NCI-H146 (cell line): ENCODE measurements around the gene SETD5.
A peak's percentile ranks its signal among the peaks of the same experiment; 100 is the strongest.

Source experiments
- DNase-seq: peaks from one replicate; lab custom pipeline; 2025; lab: John Stamatoyannopoulos, UW

The SETD5 gene

GRCh38 chr3:9397332-9397905 is at the start of gene SETD5:
Gene SETD5 (plus strand): TSS chr3:9397615. CDS start chr3:9428939, 31,324 bp downstream.
- DNase-seq = peak; percentile 91

DNA sequence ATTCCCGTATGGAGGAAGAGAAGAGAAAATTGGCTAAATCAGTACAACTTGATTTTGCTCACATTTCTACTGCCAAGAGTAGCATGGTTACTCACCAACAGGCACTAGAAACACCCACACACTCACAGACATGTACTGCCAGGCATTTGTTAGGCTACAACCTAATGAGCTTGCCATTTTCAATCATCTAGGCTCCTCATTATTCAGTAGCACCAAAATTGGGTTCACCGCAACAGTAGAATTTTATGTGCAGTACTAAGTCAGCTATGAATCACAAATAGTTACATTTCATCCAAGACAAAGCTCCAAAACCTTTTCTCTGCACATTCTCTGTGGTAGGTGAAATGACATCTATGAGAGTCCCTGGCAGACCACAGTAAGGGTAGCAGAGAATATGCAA is 49.5 kb upstream of the SETD5 start:
- no peak for DNase-seq

GRCh38 chr3:9349321-9350117 is 47.9 kb upstream of the SETD5 start:
- peak; percentile 2 for DNase-seq

DNA sequence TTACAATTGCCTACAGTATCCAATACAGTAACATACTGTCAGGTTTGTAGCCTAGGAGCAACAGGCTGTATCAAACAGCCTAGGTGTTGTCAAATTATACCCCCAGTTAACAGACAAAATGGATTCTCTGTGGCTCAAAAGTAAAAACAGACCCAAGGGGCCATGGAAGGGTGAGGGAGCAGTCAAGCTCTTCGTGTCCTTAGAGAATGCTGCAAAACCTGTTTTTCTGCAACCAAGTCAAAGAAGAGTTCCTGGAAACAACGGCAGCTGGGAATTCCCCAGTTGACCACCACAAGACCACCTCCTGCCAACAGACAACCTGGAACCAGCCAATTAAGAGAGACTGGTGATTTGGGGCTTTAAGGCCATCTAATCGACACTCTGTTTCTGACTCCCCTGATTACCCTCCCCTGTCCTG is 45.7 kb upstream of the SETD5 start:
- DNase-seq = no peak

DNA sequence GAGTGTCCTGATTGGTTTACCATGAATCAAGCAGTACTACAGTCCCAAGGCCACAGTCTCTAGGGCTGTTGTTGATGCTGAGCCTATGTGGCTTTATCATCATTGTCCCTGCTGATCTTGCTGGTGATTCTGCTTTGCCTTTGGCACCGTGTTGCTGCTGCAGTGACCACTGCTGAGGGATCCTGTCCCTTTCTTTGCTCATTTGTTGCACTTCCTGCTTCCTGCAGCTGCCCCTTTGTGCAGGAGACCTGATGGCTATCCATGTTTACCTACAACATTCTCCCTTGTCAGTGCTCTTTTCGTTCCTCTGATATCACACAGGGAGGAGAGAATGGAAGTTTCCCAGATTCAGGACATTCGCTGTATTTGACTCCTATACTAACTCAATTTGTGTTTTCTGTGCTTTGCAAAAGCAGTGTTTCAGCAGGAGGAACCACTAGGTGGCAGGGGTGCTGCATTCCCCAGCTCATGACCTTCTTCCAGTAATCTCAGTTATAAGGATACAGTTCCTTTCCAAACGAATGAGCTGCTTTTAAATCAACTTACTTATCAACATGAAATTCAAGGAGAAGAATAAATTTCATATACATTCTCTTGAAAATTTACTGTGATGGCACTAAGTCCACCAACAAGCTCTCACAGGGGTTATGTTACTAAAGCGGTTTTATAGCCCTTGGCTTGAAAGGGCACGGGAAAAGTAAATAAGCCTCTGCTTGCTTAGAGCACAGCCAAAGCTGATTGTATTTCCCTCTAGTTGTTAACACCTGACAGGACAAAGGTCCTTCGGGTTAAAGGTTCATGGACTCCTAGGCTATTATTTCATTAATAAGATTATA is 44.3 kb upstream of the SETD5 start:
- DNase-seq = peak; percentile 61

- DNase-seq = no peak
Measured at GRCh38 chr3:9361691-9362388, 35.6 kb upstream of the SETD5 start.

DNA sequence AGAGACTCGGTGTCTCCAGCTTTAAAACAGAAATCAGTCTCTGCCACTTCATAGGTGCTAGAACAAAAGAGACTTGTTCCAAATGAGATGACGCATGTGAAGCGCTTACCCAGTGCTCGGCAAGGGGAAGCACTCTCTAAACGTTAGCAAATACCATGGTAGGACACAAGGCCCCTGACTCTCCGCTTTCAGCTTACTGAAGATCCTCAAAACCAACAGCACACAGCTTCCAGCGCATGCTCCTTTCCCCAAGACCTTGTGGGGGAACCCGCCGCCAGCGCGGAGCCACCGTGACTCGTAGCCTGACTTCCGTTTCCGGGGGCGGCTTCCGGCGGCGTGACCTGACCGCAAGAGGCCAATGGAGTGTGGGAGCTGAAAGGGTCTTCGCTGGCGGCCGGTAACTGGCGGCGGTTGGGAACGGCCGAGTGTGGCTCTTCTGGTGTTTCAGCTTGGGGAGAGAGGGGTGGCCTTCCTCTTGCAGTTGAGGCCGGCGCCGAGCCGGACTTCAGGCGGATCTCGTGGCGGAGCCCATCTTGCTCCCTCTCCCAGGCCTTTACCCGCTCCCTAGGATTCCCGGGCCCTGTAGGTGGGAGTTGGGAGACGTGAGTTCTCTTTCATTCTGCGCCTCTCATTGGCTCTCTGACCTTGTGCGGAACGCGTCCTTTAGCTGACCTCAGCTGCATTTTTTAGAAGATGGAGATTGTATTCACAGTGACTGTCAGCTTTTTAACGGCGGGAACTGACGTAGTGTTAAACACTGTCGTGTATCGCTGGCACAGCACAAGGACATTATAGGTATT is 34.5 kb upstream of the SETD5 start, which contains the start of gene THUMPD3:
Gene THUMPD3, plus strand, starts transcription at position 324 of the 800 bp plus-strand sequence. CDS start 2,015 bp downstream, outside the sequence.
- peak; percentile 87 for DNase-seq

- no peak for DNase-seq
Measured at GRCh38 chr3:9369508-9369907, 27.9 kb upstream of the SETD5 start.

GRCh38 chr3:9373465-9373864 is 23.9 kb upstream of the SETD5 start:
- no peak for DNase-seq

DNA sequence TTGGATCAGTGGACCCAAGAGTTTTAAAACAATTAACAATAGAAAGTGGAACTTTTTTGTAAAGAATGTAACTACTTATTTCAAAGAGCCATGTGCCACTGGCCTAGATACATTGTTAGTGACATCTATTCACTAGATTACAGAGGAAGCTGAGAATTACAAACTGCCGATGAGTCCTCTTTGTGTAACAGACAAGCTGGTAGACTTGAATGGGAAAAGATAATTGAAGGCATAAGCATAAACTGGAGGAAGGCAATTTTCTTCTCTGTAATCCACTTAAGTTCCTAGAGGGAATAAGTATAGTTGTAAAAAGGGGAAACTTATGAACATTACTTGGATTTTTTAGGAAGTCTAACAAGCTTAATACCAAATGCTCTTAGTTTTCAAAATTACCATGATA is 19.4 kb upstream of the SETD5 start:
- DNase-seq = no peak

DNA sequence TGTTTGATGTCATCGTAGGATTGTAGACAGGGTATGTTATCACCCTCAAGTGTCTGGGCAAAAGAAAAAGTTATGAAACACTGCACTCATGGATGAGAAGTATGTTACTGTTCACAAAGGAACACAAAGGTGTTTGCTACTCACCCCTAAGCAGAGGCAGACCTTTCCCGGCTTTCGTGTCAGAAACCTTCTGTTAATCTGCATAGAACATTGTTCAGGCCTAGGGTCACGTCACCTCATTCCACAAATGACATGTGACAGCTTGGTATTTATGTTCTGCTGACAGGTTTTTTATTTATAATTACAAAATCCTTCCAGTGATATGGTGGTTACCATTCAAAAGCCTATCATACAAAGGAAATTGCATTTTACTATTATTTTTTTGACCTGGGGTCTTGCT is 18.1 kb upstream of the SETD5 start:
- DNase-seq = no peak

- no peak for DNase-seq
Measured at GRCh38 chr3:9380014-9380413, 17.4 kb upstream of the SETD5 start.

GRCh38 chr3:9384141-9384828 is 13.1 kb upstream of the SETD5 start:
- DNase-seq = no peak

DNA sequence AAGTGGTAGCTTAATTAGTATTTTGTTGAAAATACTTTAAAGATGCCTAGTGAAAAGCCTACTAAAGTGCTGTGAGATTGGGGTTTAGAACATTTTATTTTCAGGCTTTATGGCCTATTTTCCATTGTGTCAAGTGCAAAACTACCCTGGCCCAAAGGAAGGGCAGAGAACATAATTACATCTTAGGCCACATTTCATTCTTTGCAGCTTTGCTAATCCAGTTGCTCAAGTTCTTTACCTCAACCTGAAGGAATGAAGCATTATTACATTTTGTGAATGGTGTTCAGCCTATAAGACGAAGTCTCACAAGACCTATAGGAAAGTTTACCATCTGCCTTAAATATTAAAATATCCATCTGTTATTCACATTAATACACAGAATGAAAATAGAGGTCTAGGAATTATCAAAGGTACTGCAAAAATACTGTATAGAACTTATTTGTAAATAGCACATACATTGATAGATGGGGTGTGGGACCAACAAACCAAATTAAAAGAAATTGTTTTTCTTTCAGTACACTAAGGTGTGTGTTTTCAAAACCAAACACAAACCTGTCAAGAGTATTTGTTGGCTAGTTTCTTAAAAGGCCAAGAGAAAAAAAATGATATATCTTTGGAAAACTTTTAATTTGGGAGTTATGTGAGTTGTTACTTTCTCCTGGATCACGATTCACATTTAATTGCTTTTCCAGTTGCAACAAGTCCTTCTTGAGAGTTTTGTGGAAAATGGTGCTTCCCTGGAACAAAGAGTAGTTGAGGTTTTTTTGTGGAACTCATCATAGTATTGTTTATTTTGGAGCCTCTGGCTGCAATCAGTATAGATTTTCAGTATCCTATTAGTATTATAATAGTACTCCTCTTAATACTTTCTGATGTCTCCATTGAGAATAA is 12.0 kb upstream of the SETD5 start:
- no peak for DNase-seq

- no peak for DNase-seq
Measured at GRCh38 chr3:9386078-9386459, 11.3 kb upstream of the SETD5 start.

GRCh38 chr3:9386501-9387321 is 10.7 kb upstream of the SETD5 start:
- DNase-seq = no peak

DNA sequence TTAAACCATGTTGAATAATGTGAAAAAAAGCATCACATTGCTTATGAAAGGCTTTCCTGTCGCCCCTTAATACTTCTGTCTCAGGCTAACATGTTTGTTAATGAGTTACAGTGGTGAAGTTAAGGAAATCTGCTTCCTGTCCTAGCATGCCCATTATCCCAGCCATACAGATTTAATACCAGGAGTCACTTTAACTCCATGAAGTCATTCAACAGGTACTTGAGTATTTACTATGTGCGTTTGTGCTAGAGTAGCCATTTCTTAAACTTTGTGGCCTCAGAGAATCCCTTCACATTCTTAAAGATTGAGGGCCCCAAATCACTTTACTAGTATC is 10.1 kb upstream of the SETD5 start:
- DNase-seq = no peak

GRCh38 chr3:9388142-9388541 is 9.3 kb upstream of the SETD5 start:
- DNase-seq = no peak
